Inferior parietal cortex (tissue), 1 donor: ENCODE measurements around the gene RASAL2.
"Not testable (repeated sequence)": the region's sequence is repeated elsewhere in the genome, so short reads cannot be mapped to it uniquely, and the experiment has no call there.

Experiments
- DNase-seq: peaks from one replicate; pipeline ENCODE4 v3.0.0-alpha.2; 2016; ENCODE audit errors: extremely low spot score

Gene RASAL2

GRCh38 chr1:178237121-178237520, 143.2 kb downstream of the RASAL2 start:
- DNase-seq, result no peak

GRCh38 chr1:178238722-178239510, 145.0 kb downstream of the RASAL2 start:
- DNase-seq, result no peak

GRCh38 chr1:178241057-178241456, 147.2 kb downstream of the RASAL2 start:
- no peak for DNase-seq

- DNase-seq, result no peak
Observed at GRCh38 chr1:178241837-178242236, 147.9 kb downstream of the RASAL2 start.

GRCh38 chr1:178243119-178243518, 149.2 kb downstream of the RASAL2 start:
- no peak for DNase-seq

GRCh38 chr1:178243890-178244289, 150.0 kb downstream of the RASAL2 start:
- no peak for DNase-seq

- not testable (repeated sequence) for DNase-seq
Observed at GRCh38 chr1:178248284-178248683, 154.4 kb downstream of the RASAL2 start.

GRCh38 chr1:178253581-178253980, 159.7 kb downstream of the RASAL2 start:
- DNase-seq, result not testable (repeated sequence)

- no peak for DNase-seq
Observed at GRCh38 chr1:178254433-178254832, 160.5 kb downstream of the RASAL2 start.

- no peak for DNase-seq
Observed at GRCh38 chr1:178258536-178258935, 164.6 kb downstream of the RASAL2 start.

- DNase-seq, result no peak
Observed at GRCh38 chr1:178262120-178262500, 168.2 kb downstream of the RASAL2 start.

- no peak for DNase-seq
Observed at GRCh38 chr1:178263341-178263740, 169.4 kb downstream of the RASAL2 start.

GRCh38 chr1:178266113-178266512, 172.2 kb downstream of the RASAL2 start:
- no peak for DNase-seq

- no peak for DNase-seq
Observed at GRCh38 chr1:178266619-178267066, 172.7 kb downstream of the RASAL2 start.

- DNase-seq, result no peak
Observed at GRCh38 chr1:178267646-178268094, 173.8 kb downstream of the RASAL2 start.

GRCh38 chr1:178271471-178271870, 177.6 kb downstream of the RASAL2 start:
- DNase-seq, result no peak

- DNase-seq, result no peak
Observed at GRCh38 chr1:178273707-178274410, 180.0 kb downstream of the RASAL2 start.

- no peak for DNase-seq
Observed at GRCh38 chr1:178275049-178275448, 181.1 kb downstream of the RASAL2 start.

- no peak for DNase-seq
Observed at GRCh38 chr1:178275553-178275952, 181.6 kb downstream of the RASAL2 start.

GRCh38 chr1:178277793-178278530, 184.1 kb downstream of the RASAL2 start:
- DNase-seq, result no peak

GRCh38 chr1:178278916-178279686, 185.2 kb downstream of the RASAL2 start:
- no peak for DNase-seq
